Right kidney (tissue), 9 donors: ENCODE measurements around the gene INA.
"Not testable (repeated sequence)": the region's sequence is repeated elsewhere in the genome, so short reads cannot be mapped to it uniquely, and the experiment has no call there.

ENCODE experiments used
- DNase-seq: peaks from one replicate; pipeline ENCODE4 v3.0.0-alpha.2; 2016
- long read RNA-seq, 8 donors: transcript quantifications; one replicate each; lab custom pipeline, GENCODE V29; 2026

The INA gene
- long read RNA-seq, donor 1, partial matches to known transcripts, result 0 of 2 reads
- long read RNA-seq, donor 1, other reads (novel, unspliced or antisense), result 0 of 2 reads
- long read RNA-seq, donor 2, result 0 reads
- long read RNA-seq, donor 3, result 0 reads
- long read RNA-seq, donor 4, result 0 reads
- long read RNA-seq, donor 5, result 0 reads
- long read RNA-seq, donor 6, result 0 reads
- long read RNA-seq, donor 7, result 0 reads
- long read RNA-seq, donor 8, partial matches to known transcripts, result 0 of 2 reads
- long read RNA-seq, donor 8, other reads (novel, unspliced or antisense), result 0 of 2 reads

- peak; percentile 76 for DNase-seq
These were observed at the start of gene INA for GRCh38 chr10:103276896-103277712. Gene INA, plus strand, starts transcription at chr10:103277138. Its CDS starts 74 bp downstream, at chr10:103277212.

GRCh38 chr10:103227416-103227815 lies 49.5 kb upstream of the INA start:
- no peak for DNase-seq

GRCh38 chr10:103231047-103231551 lies 45.8 kb upstream of the INA start:
- peak; percentile 22 for DNase-seq

GRCh38 chr10:103232131-103232673 lies 44.7 kb upstream of the INA start:
- no peak for DNase-seq

- DNase-seq, result no peak
These were observed 44.0 kb upstream of the INA start for GRCh38 chr10:103232772-103233488.

- DNase-seq, result no peak
These were observed 41.2 kb upstream of the INA start for GRCh38 chr10:103235775-103236174.

GRCh38 chr10:103238506-103239252 lies 38.3 kb upstream of the INA start:
- no peak for DNase-seq

- peak; percentile 44 for DNase-seq
These were observed 35.5 kb upstream of the INA start for GRCh38 chr10:103241262-103242011.

- DNase-seq, result peak; percentile 45
These were observed 32.2 kb upstream of the INA start for GRCh38 chr10:103244666-103245271.

GRCh38 chr10:103245587-103245986 lies 31.4 kb upstream of the INA start, which contains the start of gene RPEL1:
Gene RPEL1, plus strand, starts transcription at chr10:103245887. Its CDS starts 110 bp downstream, at chr10:103245997.
- DNase-seq, result not testable (repeated sequence)

- no peak for DNase-seq
These were observed 30.6 kb upstream of the INA start for GRCh38 chr10:103246324-103246723.

GRCh38 chr10:103254113-103254512 lies 22.8 kb upstream of the INA start:
- DNase-seq, result no peak

- DNase-seq, result no peak
These were observed 22.2 kb upstream of the INA start for GRCh38 chr10:103254538-103255325.

- no peak for DNase-seq
These were observed 20.3 kb upstream of the INA start for GRCh38 chr10:103256613-103257012.

- DNase-seq, result no peak
These were observed 19.1 kb upstream of the INA start for GRCh38 chr10:103257812-103258211.

GRCh38 chr10:103258928-103259327 lies 18.0 kb upstream of the INA start:
- DNase-seq, result not testable (repeated sequence)

GRCh38 chr10:103259989-103260388 lies 16.9 kb upstream of the INA start:
- no peak for DNase-seq

- no peak for DNase-seq
These were observed 14.7 kb upstream of the INA start for GRCh38 chr10:103262229-103262628.

- peak; percentile 34 for DNase-seq
These were observed 11.1 kb upstream of the INA start for GRCh38 chr10:103265717-103266329.
